Osteocyte (in vitro differentiated cells): ENCODE measurements around the gene KLHL17. TPM values are rescaled to one million over a fixed set of nuclear protein-coding genes. Genes with fewer than 3 reads are reported as not detected.
A peak's percentile ranks its signal among the peaks of the same experiment; 100 is the strongest.

ENCODE experiments used
- DNase-seq: peaks from one replicate; pipeline ENCODE4 v3.0.0; 2021; ENCODE audit warnings: mixed read lengths; ENCODE audit not compliant: unreplicated experiment; ENCODE audit errors: extremely low spot score
- H3K27ac Mint-ChIP-seq: one replicate; pipeline ENCODE4 v1.8.0; 2021; ENCODE audit warnings: mild to moderate bottlenecking, mixed read lengths; ENCODE audit not compliant: unreplicated experiment
- H3K27me3 Mint-ChIP-seq: one replicate; pipeline ENCODE4 v1.8.0; 2021; ENCODE audit warnings: mixed read lengths; ENCODE audit not compliant: unreplicated experiment
- H3K36me3 Mint-ChIP-seq: one replicate; pipeline ENCODE4 v1.8.0; 2021; ENCODE audit warnings: mixed read lengths; ENCODE audit not compliant: unreplicated experiment
- H3K4me1 Mint-ChIP-seq: one replicate; pipeline ENCODE4 v1.8.0; 2021; ENCODE audit warnings: mixed read lengths; ENCODE audit not compliant: unreplicated experiment
- H3K4me3 Mint-ChIP-seq: one replicate; pipeline ENCODE4 v1.8.0; 2021; ENCODE audit warnings: mild to moderate bottlenecking, moderate library complexity, mixed read lengths; ENCODE audit not compliant: unreplicated experiment
- H3K9me3 Mint-ChIP-seq: one replicate; pipeline ENCODE4 v1.8.0; 2021; ENCODE audit warnings: mixed read lengths; ENCODE audit not compliant: unreplicated experiment
- total RNA-seq: library from RNA; stranded (reverse); gene quantifications from 2 replicates; pipeline ENCODE4 v1.2.1, GENCODE V29; 2021
- TF ChIP-seq, protein P1 (sequence below): fragments of 200-600 bp; sonication (generic); IDR thresholded peaks from 2 replicates; pipeline ENCODE4 v1.5.0; 2021; ENCODE audit warnings: antibody characterized with exemption, mild to moderate bottlenecking, moderate library complexity

KLHL17 gene
- total RNA-seq, 1 donor from 2014 or later, result 31.7 TPM

DNA sequence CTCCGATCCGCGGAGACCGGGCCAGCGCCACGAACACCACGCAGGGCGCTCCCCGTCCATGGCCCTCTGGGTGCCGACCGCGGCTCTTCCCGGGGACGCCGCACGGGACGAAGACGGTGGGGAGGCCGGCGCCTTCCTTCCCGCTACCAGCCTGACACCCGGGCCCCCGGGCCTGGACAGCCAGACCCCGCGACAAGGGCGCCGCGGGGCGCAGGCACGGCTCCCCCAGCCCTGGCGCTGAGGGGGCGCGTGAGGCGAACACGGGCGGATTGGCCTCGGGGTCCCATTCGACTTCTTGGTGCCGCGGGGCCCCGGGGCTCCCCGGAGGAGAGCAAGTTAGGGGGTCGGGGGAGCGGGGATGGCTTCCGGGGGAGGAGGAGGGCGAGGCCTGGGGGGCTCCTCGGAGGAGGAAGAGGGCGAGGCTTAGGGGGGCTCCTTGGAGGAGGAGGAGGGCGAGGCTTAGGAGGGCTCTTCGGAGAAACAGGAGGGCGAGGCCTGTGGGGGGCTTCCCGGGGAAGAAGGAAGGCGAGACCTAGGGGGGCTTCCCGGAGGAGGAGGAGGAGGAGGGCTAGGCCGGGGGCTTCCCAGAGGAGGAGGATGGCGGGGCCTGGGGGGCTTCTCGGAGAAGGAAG is 537 bp upstream of the KLHL17 start:
- no peaks in the 10 kb centered on the region for H3K27me3 Mint-ChIP-seq
- H3K27ac Mint-ChIP-seq, result peak overlapping the region; percentile 62
- DNase-seq, result no peak
- TF ChIP-seq, protein P1, sequence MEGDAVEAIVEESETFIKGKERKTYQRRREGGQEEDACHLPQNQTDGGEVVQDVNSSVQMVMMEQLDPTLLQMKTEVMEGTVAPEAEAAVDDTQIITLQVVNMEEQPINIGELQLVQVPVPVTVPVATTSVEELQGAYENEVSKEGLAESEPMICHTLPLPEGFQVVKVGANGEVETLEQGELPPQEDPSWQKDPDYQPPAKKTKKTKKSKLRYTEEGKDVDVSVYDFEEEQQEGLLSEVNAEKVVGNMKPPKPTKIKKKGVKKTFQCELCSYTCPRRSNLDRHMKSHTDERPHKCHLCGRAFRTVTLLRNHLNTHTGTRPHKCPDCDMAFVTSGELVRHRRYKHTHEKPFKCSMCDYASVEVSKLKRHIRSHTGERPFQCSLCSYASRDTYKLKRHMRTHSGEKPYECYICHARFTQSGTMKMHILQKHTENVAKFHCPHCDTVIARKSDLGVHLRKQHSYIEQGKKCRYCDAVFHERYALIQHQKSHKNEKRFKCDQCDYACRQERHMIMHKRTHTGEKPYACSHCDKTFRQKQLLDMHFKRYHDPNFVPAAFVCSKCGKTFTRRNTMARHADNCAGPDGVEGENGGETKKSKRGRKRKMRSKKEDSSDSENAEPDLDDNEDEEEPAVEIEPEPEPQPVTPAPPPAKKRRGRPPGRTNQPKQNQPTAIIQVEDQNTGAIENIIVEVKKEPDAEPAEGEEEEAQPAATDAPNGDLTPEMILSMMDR, result no peak
- H3K4me3 Mint-ChIP-seq, result peak overlapping the region; percentile 73
- peaks cover 13% of the 10 kb centered on the region for H3K4me1 Mint-ChIP-seq
- H3K36me3 Mint-ChIP-seq, result peaks cover 10% of the 10 kb centered on the region
- H3K9me3 Mint-ChIP-seq, result no peaks in the 10 kb centered on the region

DNA sequence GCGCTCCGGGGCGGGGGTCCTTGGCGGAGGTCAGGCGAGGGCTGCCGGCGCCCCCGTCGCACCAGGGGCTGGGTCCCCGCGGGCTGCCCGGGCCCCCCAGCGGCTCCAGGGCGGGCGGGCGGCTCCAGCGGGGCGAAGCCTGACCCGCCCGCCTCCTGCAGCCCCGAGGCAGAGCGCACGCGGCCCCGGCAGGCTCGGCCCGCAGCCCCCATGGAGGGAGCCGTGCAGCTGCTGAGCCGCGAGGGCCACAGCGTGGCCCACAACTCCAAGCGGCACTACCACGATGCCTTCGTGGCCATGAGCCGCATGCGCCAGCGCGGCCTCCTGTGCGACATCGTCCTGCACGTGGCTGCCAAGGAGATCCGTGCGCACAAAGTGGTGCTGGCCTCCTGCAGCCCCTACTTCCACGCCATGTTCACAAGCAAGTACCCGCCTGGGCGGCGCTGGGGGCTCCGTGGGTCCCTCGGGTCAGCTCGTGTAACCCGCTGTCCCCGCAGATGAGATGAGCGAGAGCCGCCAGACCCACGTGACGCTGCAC is 817 bp downstream of the KLHL17 start:
- H3K36me3 Mint-ChIP-seq, result peaks cover 4% of the 10 kb centered on the region
- peaks cover 13% of the 10 kb centered on the region for H3K4me1 Mint-ChIP-seq

DNA sequence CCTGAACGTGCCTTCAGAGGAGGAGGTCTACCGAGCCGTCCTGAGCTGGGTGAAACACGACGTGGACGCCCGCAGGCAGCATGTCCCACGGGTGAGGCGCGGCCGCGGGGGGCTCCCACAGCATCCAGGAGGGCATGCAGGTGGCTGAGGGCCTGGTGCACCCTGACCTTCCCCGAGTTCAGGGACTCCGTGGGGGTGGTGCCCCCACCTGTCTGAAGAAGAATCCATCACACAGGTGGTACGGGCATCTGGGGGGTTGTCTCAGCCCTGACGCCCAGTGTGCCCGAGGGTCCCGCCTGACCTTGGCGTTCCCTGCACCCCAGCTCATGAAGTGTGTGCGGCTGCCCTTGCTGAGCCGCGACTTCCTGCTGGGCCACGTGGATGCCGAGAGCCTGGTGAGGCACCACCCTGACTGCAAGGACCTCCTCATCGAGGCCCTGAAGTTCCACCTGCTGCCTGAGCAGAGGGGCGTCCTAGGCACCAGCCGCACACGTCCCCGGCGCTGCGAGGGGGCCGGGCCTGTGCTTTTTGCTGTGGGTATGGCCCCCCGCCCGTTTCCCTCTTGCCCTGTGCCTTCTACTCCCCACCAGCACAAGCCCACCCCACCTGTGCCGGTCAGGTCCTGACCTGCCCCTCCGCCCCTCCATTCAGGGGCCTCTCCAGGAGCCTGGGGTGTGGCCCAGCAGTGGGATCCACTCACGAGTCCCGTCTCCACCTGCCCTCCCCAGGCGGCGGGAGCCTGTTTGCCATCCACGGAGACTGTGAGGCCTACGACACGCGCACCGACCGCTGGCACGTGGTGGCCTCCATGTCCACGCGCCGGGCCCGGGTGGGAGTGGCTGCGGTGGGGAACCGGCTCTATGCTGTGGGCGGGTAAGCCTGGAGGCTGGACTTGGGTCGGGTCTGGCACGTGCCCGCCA is 2.3 kb downstream of the KLHL17 start:
- Mint-ChIP-seq H3K4me1 (peaks cover 8% of the 10 kb centered on the region), H3K4me3 (peak overlapping the region; percentile 57), H3K27me3 (no peaks in the 10 kb centered on the region), H3K36me3 (peaks cover 2% of the 10 kb centered on the region), H3K9me3 (no peaks in the 10 kb centered on the region), H3K27ac (no peak overlapping the region)
- no peak for DNase-seq
- TF ChIP-seq, protein P1, result no peak

More for the DNA sequence above, 817 bp downstream of the KLHL17 start:
- no peak for DNase-seq
- Mint-ChIP-seq H3K4me3 (peak overlapping the region; percentile 32), H3K27me3 (no peaks in the 10 kb centered on the region), H3K27ac (no peak overlapping the region), H3K9me3 (no peaks in the 10 kb centered on the region)
- TF ChIP-seq, protein P1, result no peak

DNA sequence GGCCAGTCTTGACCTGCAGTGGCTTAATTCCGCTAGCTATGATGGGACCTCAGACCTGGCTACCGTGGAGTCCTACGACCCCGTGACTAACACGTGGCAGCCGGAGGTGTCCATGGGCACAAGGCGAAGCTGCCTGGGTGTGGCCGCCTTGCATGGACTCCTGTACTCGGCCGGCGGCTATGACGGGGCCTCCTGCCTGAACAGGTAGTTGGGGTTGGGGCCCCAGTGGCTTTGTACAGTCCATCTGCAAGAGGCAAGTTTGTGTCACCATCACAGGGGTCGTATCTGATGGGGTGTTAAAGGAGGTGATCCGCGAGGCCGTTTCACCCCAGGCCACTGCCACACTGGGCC is 2.9 kb downstream of the KLHL17 start:
- no peak overlapping the region for H3K27ac Mint-ChIP-seq

More for the DNA sequence above, 2.9 kb downstream of the KLHL17 start:
- Mint-ChIP-seq H3K36me3 (peaks cover 2% of the 10 kb centered on the region), H3K4me1 (peaks cover 3% of the 10 kb centered on the region), H3K27me3 (no peaks in the 10 kb centered on the region), H3K9me3 (no peaks in the 10 kb centered on the region), H3K4me3 (no peak overlapping the region)
- TF ChIP-seq, protein P1, result no peak
- DNase-seq, result no peak
